Right lung (tissue), 5 donors: Measurements from ENCODE around the gene FAM9C. TPM values are rescaled to one million over a fixed set of nuclear protein-coding genes. Genes with fewer than 3 reads are reported as not detected.
"Not testable (repeated sequence)": the region's sequence is repeated elsewhere in the genome, so short reads cannot be mapped to it uniquely, and the experiment has no call there.

ENCODE experiments used
- DNase-seq, 2 donors: peaks; one replicate each; pipeline ENCODE4 v3.0.0-alpha.2; 2013
- polyA plus RNA-seq, 5 donors: library from polyadenylated mRNA; unstranded; fragments of 120-200 nt; gene quantifications; one replicate each; pipeline versions ENCODE4 v1.2.1 to v1.2.3, GENCODE V29; 2013; ENCODE audit warnings: inconsistent platforms in 1 of 5, low replicate concordance in 1 of 5; ENCODE audit not compliant: insufficient read length in 5 of 5, insufficient read depth in 1 of 5

The FAM9C gene
- polyA plus RNA-seq, 5 donors: 0.19 to 2.5 (median 0.24) TPM

DNA sequence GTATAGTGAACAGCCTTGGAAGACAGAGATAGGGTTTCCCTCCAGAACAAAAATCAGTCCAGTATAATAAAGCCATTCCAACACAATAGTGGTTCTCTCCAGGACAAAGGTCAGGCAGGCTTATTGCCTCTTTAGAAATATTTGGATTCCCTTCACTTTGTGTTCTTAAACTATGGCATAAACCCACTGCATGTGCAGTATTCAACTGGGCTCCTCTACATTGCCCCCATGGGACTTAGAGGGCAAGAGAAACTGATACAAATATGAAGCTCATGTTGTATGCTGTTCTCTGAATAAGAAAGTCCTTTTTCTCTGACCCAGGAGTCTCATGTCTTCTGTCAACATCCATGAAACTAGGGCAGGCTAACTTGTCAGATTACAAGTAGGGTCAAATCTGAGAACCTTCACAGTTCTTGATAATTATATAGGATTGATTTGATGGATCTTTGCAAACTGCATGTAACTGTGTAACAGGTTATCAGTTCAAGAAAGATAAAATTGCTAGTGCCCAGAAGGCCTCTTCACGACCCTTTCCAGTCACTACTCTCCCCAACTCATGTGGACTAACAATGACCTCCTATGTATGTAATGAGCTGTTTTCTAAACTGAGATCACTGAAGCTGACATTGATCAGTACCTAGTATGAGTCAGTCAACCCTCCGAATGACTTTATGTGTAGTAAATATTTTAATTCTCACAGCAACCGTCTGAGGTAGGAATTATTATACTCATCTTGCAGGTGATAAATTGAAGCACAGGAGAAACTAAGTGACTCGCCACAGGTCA is 31.9 kb upstream of the FAM9C start:
- DNase-seq: no peak

DNA sequence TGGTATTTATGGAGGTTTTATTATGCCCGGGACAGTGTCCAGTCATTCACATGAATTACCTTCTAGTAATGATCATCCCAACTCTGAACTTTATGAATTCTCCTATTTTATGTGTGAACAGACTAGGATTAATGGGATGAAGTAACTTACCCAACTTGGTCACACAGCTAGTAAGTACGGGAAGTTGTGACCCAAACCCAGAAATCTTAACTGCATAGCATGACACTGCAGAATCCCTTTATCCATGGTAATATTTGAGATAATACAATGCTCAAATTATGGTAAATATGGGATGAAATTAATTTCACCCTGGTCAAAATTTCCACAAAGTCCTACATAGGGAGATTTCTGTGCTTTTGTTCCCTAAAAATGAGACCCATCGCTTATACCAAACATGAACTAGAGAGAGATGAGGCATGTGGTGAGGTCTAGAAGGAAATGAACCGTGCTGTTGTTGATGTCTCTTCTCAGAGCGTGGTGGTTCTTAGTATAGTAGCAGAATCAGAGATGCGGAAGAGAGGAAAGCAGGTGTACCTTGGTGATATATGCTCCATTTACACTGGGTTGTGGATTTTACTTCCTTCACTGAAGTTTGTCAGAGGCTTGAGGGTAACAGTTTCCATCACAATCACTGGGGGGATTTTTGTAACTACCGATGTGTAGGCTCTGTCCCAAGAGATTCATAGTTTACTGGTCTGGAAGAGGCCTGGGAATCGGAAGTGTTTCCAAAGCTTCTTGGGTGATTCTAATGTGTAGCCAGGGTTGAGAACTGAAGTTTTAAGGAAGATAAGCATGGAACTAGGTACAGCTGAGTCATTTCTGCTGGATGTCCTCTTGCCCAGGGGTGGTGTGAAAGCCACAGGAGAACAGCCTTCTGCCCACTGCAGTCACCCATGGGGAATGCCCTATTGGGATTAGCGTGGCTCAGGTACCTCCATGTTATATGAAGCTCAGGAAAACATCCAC is 30.2 kb upstream of the FAM9C start:
- no peak for DNase-seq

DNA sequence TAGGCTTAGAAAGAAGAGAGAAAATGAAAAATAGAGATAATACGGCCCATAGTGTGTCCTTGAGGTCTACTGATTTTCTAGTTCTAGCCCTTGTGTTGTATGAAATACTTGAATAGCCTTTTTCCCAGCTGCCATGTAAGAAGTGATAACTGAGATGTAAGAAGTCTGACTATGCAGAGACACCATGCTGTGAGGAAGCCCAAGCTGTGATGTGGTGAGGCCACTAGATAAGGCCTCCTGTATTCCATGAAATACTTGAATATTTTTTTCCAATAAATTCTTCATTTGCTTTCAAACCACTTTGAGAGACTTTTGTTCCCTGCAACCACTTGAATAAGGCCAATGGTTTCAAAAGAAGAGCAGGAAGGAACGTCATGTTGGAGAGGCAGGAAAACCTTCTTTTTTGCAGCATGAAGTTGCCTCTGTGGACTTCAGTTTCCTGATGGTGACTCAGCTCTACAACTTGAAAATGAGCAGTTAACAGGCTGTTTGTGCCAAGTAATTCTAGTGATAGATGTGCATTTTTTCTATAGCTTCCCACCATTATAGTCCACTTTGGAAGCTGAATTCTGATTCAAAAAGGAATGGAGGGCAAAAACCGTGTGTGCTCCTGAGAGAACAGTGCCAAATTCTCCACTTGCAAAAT is 25.5 kb upstream of the FAM9C start:
- DNase-seq: no peak

DNA sequence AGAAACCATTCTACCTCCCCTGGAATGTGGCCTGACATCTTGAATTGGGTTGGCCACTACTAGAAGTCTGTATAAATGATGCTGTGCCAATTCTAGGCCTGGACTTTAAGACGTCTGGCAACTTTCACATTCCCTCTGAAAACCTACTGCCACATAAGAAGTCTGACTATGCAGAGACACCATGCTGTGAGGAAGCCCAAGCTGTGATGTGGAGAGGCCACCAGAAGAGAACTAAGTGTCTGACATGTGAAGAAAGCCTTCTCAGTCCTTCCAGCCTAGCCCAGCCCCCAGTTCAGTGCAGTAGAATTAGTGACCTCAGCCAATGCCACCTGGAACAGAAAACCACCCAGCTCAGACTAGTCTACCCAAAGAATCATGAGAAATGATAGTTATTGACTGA is 24.2 kb upstream of the FAM9C start:
- DNase-seq: no peak

DNA sequence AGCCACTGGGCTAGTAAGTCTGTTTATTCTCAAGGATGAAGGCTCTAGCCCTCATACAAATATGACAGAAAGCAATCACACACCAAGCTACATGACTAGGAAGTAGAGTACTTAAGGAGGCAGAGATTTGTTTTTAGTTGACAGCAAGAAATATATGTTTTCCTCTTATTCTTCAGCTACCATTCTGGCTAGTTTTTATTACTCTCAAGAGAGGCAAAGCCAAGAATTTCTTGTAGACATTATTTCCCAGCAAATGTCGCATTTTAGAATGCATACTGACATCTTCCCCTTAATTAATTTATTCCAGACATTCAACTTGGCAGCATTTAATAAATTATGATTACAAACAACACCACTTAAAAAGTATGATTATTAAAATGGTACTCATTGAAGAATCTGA is 23.4 kb upstream of the FAM9C start:
- DNase-seq: no peak

DNA sequence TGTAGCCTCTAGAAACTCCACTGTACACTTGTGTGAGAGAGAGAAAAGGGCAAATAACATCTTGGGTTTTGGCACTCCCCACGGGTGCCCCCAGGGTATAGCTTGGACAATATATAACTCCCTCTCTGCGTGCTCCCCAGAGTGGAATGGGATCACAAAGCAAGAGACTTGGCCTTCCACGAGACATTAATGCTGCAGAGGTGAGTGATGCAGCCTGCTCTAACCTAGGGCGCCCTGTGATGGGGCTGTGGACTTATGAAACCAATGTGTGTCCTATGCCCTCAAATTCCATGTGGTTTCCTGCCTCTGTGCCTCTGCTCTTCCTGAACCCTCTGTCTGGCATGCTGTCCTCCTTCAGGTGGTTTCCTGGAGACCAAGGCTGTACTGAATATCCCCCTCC is 22.0 kb upstream of the FAM9C start:
- DNase-seq: no peak

DNA sequence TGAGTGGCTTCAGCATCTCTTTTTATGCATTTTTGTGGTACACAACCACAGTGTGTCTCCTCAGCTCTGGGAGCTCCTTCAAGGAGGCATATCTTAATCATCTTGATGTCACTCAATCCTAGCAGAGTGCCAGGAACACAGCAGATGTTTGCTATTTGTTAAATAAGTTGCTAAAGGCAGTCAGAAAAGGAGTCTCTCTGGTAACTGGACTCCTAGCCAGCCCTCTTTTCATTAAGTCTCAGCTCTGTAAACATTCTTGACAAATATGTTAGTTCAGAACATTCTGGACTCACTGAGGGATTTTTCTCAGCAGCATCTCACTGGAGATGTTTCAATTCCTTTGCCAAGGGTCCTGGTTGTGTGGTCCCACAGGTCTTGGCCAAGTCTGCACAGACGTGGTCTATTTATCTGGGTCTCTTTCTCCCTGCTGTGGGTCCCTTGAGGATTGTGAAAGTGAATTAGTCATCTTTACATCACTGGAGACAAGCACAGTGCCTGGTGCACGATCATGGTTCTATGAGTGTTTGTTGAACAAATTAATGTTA is 20.3 kb upstream of the FAM9C start:
- DNase-seq: no peak

DNA sequence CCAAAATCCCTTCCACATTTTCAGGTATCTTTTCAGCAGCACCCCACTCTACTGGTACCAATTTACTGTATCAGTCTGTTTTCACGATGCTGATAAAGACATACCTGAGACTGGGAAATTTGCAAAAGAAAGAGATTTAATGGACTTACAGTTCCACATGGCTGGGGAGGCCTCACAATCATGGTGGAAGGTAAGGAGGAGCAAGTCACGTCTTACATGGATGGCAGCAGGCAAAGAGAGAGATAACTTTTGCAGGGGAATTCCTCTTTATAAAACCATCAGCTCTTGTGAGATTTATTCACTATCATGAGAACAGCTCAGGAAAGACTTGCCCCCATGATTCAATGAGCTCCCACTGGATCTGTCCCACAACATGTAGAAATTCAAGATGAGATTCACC is 18.7 kb upstream of the FAM9C start:
- not testable (repeated sequence) for DNase-seq

DNA sequence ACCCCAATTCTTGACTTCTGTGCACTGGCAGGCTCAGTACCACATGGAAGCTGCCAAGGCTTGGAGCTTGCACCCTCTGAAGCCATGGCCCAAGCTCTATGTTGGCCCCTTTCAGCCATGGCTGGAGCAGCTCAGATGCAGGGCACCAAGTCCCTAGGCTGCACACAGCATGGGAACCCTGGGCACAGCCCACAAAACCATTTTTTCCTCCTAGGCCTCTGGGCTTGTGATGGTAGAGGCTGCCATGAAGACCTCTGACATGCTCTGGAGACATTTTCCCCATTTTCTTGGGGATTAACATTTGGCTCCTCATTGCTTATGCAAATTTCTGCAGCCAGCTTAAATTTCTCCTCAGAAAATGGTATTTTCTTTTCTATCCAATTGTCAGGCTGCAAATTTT is 17.9 kb upstream of the FAM9C start:
- DNase-seq: not testable (repeated sequence)

DNA sequence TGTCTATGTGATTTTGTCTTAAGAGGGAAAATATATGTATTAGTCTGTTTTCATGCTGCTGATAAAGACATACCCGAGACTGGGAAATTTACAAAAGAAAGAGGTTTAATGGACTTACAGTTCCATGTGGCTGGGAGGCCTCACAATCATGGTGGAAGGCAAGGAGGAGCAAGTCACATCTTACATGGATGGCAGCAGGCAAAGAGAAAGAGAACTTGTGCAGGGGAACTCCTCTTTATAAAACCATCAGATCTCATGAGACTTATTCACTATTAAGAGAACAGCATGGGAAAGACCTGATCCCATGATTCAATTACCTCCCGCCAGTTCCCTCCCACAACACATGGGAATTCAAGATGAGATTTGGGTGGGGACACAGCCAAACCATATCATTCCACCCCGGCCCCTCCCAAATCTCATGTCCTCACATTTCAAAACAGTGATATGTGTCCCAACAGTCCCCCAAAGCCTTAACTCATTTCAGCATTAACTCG is 16.8 kb upstream of the FAM9C start:
- DNase-seq: not testable (repeated sequence)

DNA sequence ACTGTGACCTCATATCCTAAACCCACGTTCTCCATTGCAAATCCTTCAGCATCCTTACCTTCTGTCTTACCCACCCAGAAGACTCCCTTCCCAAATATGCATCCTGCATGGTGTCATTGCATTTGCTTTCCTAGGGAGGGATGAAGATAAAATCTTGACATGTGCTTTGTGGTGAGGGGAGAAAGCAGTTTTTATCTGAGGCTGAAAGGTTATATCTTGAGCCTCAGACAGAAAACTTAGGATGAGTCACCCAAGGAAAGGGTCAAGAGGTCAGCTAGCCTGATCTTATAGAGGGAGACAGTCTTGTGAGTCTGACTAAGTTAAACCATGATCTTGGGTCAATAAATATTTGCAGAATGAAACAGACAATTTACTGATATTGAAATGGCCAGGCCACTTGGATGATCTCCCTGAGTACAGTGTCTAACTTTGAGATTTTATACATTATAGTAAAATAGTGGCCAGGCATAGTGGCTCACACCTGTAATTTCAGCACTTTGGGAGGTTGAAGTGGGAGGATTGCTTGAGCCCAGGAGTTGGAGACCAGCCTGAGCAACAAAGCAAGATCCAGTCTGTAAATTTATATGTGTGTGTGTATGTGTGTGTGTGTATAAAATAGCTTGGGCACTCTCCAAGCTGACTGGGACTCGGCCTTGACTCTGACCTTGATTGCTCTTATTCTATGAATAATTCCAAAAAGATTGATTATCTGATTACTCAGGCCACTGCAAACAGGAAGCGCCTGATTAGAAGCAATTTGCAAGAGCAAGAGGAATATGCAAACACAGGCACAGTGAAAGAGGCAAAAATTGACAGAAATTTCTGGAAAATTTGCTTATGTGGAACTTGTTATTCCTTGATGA is 15.4 kb upstream of the FAM9C start:
- DNase-seq: no peak

DNA sequence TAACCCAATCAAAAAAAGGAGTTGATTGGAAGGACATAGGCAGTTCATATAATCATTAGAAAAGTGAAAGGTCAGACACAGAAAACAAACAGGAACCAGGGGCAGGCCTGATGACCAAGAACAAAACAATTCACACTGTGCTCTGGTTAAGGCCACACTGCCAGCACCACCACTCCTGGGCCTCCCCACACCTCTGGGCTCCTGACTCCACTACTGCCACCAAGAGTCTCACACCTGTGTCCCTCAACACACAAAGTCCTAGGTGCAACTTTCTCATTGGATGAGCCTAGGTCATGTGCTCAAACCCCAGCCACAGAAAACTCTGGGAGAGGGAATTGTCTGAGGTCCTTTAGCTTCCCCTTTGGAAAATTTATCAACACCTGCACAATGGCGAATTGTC is 11.1 kb upstream of the FAM9C start:
- no peak for DNase-seq

DNA sequence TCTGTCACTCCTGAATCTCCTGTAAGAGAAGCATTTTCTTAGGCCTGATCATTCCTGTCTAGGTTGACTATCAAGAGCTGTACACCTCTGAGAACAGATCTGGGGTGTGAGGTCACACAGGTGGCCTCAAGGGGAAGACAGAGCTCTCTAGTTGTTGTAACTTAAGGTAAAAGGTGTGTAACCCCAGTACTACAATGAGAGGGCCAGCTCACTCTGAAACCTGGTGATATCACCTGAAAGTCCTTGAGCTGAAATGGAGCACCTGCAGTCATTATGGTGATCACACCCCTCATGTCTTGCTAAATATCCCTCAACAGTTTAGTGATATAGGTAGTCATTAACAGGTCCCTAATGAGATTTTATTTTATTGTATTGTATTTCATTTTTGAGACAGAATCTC is 8.8 kb upstream of the FAM9C start:
- DNase-seq: no peak

DNA sequence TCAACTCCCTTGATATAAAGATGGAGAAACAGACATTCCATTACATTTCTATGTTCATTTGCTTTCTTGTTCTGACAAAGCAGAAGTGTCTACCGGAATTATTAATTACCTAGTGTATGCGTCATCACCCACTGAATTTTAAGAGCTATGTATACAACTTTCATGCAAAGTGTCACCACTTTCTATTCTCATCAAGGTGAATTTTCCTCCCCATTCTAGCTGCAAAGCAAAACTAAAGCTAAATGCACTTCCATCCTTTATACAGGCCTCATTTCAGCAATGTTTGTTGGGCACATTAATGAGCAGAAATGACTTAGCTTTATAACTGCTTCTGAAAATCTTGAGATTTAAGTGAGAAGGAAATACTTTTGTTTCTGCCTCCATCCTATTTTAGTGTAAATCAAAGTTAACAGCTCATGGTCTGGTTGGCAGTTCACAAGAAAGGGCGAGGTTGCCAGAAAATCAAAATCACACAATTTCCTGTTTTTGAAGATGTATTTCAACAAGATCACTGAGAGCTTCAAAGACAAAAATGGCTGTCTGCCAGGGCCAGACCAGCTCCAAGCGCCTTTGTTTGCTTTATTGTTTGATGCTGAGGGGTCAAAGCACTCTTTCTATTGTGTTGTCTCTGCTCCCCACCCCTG is 7.2 kb upstream of the FAM9C start:
- no peak for DNase-seq

DNA sequence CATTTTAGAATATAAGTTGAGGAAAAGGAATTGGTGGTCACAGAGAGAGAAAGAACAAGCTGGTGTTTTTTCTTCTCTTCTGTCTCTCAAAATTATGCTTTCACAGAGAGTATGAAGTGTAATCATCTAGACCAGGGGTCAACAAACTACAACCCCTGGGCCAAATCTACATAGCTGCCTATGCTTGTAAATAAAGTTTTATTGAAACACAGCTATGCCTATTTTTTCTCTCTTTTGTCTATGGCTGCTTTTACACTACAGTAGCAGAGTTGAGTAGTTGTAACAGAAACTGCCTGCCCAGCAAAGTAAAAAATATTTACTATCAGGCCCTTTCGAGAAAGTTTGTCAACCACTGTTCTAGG is 6.7 kb upstream of the FAM9C start:
- DNase-seq: no peak

DNA sequence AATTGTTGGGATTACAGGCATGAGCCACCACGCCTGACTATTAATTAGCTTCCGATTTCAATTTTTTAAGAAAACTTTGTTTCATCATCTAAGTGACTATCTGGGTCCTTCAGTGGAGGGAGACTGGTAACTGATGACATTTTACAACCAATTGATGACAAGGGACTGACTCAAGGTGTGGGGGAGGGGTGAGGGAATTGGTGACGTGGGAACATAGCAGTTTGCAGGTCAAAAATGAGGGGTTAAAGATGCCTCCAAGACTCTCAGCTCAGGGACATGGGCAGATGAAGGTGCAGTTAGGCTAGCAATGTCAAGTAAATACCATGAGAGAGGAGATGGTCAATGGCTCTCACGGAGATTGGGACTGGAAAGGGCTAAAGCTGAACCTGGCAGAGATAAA is 5.7 kb upstream of the FAM9C start:
- DNase-seq: no peak

DNA sequence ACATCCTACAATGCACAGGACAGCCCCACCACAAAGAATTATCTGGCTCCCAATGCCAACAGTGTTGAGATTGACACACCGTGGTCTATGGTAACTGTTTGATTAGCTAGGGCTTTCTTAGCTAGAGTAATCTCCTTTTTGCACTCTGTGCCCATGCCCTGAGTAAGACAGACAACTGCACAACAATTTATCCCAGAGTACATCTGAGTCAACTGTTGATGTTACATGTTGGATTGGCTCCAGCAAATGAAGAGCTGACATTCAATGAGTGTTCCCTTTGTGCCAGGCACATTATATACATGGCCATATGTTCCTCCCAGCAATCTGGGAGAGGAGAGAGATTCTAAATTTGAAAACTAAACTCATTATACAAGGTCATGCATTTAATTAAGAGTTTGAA is 3.9 kb upstream of the FAM9C start:
- DNase-seq: no peak

DNA sequence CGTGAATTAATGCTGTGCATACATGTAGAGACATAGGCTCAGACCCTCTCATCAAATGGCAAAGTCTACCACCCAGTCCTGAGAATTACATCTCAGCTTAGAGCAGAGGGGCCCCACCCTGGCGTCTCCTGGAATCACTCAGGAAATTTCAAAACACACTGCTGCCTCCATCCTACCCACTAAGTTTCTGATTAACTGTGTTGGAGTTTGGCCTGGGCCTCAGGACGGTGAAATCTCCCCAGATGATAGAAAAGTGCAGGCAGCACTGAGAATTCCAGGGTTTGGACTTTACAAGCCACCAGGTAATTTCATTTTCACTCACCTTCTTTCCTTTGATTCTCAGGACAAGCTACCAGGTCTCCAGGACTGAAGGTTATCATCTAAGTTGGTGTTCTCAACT is 3.3 kb upstream of the FAM9C start:
- no peak for DNase-seq

DNA sequence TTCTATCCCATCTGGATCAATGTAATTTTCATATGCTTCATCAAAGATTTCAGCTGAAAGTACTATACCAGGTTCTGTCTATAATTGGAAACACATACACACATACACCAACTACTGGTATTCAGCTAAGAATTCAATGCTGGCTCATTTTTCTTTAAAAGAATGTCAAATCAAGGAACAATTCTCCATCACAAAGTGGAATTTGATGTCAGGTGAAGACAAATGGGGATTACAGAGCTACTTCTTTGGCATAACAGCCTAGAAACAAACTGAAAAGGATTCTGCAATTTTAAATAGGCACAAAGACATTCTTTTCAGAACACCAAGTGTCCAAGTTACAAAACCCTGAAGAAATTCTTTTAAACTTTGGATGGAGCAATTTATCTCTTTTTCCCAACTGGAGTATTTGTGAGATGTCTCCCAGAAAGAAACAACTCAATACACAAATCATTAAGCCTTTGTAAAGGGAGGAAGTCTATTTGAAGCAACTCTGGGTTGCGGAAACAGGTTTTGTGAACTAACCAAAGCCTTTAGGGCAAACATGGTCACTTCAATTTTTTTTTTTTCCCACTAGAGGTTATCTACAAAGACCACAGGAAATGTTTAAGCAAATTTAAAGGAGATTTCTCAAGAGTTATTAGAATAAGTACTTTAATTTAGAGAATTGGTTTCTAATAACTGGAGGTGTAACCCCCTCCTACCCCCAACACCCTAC is 1.9 kb upstream of the FAM9C start:
- DNase-seq: no peak

DNA sequence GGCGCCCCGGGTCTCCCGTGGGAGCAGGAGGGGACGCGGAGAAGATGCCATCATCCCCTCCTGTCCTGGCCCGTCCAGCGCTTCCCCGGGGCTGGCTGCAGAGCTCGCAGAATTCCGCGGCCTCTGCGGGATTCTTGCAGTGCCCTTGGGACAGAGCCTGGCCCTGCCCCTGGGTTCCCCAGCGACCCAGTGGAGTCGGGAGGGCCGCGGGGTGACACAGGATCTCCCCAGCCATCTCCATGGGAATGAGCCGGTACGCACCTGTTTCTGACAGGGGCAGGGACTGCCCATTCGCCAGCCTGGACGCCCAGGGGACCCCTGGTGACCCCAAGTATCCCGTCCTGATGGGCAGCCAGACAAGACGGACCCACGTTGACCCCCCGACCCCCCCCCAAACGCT is 482 bp downstream of the FAM9C start:
- no peak for DNase-seq
